SIG-M5 (cell line): ENCODE measurements around the gene WDR35.
A peak's percentile ranks its signal among the peaks of the same experiment; 100 is the strongest.
"Not testable (repeated sequence)": the region's sequence is repeated elsewhere in the genome, so short reads cannot be mapped to it uniquely, and the experiment has no call there.

Experiments
- DNase-seq: peaks from one replicate; lab custom pipeline; 2025; lab: John Stamatoyannopoulos, UW

Gene WDR35

DNA sequence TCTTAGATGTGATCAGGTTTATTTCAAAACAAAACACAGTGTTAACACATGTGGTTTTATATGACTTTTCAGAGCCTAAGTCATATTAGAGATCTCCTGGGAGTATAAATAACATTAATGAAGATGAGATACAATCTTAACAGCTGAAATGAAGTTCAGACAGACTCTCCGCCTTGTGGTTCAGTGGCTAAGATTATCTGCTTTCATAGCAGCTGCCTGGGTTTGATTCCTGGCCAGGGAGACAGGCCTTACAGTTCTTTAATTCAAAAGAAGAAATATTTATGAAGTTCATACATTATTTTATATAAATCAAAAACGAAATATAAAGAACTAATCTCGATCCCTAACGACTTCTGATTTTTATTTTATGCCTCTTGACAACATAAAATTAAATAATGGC lies 52.9 kb downstream of the WDR35 start:
- DNase-seq, result no peak

DNA sequence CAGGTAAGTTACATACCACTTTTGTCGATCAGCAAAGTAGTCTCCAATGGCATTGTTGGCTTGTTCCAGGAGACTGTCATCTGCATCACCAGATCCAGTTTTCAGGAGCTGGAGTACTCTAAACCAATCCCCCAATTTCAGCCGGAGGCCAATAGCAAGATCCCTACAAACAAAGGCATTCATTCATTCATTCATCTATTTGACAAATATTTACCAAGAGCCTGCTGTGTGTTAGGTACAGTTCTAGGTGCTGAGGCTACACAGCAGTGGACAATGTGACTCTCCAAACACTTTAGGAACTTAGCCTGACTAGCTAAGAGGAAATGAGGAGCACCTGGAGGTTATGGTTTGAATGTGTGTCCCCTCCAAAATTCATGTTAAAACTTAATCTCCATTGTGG lies 53.7 kb downstream of the WDR35 start:
- DNase-seq, result no peak

DNA sequence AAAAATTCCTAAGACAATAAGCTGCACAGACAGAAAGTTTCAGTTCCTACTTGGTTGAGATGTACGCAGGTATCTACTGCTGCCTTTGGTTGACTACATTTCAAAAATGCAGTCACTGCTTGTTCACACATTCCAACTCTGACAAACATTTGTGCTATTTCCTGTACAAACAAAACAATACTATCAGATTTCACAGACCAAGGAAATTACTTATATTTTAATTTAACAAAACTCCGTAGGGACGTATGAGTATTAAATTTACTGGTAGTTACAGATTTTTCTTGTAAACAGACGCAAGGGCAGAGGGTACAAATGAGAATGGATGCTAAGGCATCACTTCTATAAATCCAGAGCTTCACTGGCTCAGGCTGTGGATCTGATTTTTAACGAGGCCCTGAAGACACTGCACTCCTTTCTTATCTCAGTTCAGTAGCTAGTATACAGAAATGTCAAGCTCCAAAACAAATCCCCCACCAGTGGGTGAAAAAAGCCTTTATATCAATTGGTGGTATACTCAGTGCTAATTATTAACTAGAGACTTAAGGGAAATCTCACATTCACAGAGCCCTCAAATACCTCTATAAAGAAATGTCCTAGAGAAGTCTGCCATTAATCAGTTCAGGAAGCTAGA lies 56.4 kb downstream of the WDR35 start:
- no peak for DNase-seq

DNA sequence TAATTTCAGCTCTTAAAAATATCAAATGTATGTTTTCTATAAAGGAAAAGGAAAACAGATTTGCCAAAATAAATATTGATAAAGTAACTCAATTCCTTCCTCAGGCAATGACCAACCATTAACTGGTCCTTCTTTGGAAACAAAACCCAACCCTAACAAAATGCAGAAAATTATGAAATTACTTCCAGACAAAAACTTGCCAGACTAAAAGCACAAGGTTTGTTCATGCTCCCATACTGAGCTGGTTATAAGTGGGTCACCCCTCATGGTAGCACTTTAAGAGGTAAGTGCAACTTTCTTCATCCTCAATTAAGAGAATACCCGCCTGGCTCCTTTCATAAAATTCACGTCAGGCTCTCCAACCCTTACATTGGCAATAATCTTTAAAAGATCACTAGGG lies 57.0 kb downstream of the WDR35 start:
- no peak for DNase-seq

DNA sequence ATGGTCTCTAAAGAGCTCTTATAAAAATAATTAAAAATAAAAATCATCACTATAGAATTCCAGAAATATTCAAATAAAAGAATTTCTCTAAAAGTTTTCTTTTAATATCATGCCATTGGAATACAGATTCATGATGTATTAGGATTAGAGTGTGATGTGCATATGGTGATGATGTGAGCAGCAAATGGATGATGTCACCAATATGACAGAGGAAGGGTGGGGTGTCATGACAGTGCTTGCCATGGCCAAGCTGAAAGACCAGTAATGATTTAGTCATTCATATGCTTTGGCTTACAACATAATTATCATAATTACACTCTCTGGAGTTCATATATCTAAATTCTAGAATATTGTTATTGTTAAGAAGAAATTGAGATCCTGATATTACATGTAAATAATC lies 60.7 kb downstream of the WDR35 start:
- DNase-seq, result no peak

DNA sequence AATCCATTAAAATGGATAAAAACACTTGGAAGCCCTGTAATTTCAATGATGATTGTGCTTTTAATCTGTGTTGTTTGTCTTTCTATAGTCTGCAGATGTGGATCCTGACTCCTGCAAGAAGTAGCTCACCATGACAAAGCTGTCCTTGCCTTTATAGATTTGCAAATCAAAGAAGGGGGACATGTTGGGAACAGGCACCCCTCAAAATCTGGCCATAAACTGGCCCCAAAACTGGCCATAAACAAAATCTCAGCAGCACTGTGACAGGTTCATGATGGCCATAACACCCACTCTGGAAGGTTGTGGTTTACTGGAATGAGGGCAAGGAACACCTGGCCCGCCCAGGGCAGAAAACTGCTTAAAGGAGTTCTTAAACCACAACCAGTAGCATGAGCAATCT lies 62.1 kb downstream of the WDR35 start:
- not testable (repeated sequence) for DNase-seq

DNA sequence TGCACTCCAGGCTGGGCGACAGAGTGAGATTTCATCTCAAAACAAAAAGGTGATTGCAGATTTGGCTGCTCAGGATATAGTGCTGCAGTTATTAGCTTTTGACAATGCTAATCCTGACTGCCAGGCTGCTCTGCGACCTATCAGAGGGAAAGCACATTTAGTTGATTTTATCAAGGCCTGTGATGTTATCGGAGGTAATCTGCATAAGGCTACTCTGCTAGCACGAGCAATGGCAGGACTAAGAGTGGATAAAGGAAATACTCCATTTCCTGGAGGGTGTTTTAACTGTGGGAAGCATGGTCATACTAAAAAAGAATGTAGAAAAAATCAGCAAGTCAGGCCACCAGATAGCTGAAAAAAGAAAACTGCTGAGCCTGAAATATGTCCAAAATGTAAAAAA lies 65.4 kb downstream of the WDR35 start:
- not testable (repeated sequence) for DNase-seq

DNA sequence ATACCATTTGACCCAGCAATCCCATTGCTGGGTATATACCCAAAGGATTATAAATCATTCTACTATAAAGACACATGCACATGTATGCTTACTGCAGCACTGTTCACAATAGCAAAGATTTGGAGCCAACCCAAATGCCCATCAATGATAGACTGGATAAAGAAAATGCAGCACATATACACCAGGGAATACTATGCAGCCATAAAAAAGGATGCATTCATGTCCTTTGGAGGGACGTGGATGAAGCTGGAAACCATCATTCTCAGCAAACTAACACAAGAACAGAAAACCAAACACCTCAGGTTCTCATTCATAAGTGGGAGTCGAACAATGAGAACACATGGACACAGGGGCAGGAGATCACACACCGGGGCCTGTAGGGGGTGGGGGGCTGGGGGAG lies 67.7 kb downstream of the WDR35 start:
- DNase-seq, result not testable (repeated sequence)

DNA sequence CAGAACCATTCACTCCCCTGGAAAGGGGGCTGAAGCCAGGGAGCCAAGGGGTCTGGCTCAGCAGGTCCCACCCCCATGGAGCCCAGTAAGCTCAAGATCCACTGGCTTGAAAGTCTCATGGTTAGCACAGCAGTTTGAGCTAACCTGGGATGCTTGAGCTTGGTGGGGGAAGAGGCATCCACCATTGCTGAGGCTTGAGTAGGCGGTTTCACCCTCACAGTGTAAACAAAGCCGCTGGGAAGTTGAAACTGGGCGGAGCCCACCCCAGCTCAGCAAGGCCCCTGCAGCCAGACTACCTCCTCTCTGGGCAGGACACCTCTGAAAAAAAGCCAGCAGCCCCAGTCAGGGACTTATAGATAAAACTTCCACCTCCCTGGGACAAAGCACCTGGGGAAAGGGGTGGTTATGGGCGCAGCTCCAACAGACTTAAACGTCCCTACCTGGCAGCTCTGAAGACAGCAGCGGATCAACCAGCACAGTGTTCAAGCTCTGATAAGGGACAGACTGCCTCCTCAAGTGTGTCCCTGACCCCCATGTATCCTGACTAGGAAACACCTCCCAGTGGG lies 73.4 kb downstream of the WDR35 start:
- no peak for DNase-seq

DNA sequence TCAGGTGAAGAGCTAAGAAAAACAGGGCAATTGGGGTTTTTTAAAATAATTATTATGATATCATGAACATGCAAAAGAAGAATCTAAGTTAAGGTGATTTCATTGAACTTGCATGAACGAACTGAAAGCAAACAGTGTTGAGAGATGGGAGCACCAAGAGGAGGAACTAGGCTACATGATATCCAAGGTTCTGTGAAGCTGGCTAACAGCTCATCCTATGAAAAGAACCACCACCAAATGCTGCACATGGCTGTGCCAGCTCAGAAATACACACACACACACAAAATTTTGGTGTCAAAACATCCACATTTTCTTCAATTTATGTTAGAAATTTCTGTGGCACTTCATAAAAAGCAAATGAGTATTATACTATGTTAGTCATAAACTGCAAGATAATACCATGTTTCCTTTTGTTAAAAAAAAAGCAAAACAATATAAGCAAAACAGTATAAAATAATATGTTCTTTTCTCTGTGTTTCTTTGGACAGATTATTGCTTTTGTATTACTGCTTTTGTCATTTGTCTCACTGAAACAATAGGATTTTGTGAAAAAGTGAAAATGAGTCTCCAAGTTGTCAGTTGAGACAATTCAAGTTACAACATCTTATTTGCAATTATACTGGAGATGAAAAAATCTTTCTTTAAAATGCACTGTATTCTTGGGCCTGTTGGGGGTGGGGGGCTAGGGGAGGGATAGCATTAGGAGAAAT lies 75.5 kb downstream of the WDR35 start:
- no peak for DNase-seq

DNA sequence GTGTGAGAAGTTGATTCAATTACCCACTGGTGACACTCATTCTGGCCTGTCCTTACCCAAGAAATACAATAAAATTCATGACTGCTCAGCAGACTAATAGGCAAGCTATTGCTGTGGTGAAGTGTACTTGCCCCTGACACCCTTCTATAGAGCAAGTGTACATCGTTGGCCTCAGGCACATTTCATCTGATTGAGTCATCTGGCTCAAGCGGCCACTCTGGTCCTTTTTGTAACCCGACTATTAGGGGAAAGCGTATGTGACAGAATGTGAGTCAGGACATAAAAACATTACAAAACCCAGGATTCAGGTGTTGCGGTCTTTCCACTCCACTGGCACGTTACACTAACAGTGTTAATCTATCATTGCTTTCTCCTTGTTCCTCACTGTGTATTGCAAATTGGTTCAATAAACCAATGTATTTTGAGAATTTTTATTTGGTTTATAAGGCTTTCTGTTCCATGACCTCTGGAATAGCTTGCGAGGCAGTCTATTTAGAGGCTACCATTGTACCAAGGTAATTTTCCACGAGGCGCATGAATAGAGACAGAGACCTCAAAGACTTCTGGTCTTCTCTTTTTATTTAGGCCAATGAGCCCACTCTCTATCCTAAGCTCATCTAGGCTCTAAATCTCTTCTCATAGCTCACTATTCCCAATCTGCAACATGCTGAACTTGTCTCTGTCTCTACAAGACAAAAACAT lies 77.9 kb downstream of the WDR35 start:
- DNase-seq, result no peak

DNA sequence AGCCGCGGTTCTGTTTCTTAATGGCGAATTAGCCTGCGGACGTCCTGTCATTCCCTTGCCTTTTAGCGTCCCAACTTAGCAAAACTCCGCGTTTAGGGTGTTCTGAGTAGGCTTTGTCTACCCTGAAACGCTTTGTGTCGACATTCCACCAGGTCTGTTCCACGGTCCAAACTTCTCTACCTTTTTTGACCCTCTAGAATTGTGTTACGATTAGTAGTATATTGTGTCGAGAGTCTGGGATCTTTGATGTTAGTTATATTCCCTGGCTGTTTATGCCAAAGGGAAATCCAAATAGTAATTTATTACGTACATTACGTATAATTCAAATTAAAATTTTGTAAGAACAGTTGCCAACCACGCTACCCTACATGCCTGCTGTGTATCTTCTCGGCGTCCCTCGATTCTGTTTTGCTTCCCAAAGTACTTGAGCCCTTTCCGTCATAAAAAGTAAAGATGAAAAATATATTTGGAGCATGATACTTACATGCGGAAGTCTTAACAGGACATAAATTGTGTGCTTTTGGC lies 87.6 kb downstream of the WDR35 start:
- DNase-seq, result no peak

DNA sequence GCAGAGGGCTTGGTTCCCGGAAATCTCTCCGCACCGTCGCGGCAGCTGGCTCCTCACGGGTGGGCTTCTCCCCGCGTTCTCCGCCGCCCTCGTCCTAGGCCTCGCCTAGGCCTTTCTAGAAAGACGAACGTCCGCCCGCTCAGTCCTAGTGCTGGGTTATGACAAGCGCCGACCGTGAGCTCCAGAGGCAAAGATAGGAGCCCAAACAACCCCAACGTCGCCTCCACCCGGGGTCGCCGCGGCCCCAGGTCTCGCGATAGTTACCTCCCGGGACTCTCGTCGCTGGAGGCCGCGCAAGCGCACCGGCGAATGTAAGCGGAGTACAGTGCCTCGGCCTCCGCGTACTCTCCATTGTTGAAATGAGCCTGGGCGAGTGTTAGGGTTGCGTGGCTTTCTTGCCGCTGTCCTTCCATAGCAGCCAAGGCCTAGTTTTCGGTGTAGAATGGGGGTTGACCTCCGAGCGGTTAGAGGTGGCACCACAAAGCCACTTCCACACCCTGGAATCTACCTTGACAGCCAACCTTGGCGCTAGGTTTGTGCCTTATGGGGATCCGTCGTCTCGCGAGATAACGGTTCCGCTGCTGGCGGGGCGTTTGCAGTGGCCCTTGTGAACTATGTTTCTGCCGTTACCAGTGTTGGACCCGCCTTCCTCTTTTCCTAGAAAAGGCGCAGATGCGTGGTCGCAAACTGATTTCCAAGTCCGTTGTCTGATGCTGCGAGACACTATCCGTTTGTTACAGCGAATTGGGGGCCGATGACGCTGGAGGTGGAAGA lies 88.3 kb downstream of the WDR35 start, which contains the start of gene TTC32:
TSS of gene TTC32 (minus strand) at position 542 of the 774 bp plus-strand sequence. CDS start at position 413, 129 bp downstream.
- peak; percentile 43 for DNase-seq

DNA sequence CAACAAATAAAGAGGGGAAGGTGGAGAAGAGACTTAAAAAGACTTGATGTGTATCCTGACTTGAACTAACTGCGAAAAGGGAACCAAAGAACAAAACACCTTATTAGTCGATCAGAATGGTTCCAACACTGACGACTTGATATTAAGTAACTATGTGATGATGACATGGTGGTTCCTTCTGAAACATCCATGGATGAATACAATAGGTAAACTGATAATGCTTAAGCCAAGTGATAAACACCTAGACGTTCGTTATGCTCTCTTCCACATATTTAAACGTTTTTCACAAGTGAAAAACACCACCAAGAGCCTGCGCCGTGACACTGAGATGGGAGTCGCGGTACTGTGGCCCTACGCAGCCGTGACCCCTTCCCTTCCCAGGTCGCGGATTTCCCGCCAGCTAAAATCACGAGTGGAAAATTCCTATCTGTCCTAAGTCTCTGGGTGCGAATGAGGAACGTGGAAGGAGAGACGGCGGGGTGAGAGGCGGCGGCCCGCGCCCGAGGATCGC lies 88.9 kb downstream of the WDR35 start:
- no peak for DNase-seq

DNA sequence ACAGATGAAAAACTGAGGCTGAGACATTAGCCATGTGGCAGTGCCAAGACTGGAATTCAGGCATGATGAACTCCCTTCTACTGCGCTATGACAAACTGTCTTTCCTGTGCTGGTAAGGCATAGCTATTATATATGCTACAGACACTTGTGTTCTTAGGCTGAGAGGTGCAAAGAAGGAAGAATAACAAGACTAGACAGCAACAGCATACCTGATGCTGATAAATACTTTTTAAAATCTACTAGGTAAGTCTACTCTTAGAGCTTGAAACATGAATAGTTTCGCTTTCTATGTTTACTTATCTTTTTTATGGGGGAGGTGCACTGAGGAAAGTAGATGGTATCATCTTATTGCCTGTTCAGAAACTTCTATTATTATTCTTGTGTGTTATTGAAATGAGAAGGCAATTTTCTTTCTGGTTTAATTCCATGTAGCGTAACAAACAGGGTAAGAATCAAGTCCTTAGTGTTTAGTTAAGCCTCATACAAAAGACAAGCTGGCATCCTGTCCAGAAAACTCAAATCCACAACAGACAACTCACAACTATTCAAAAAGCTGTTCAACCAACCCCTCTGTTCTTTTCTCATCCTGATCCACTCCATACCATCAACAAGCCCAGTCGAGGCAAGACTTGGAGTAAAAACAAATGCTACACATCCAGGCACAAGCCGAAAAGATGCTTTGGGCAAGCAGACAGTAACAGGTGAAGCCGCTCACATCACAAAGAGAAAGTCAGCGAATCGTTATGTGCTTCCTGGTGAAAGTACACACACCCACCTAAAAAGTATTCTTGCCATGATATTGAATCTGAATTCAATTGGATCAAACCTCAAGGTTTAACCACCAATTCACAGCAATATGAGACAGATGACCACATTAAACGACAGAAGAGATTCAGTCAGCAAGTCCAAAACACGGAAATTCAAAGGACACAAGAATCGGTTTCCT lies 89.6 kb downstream of the WDR35 start:
- DNase-seq, result no peak

DNA sequence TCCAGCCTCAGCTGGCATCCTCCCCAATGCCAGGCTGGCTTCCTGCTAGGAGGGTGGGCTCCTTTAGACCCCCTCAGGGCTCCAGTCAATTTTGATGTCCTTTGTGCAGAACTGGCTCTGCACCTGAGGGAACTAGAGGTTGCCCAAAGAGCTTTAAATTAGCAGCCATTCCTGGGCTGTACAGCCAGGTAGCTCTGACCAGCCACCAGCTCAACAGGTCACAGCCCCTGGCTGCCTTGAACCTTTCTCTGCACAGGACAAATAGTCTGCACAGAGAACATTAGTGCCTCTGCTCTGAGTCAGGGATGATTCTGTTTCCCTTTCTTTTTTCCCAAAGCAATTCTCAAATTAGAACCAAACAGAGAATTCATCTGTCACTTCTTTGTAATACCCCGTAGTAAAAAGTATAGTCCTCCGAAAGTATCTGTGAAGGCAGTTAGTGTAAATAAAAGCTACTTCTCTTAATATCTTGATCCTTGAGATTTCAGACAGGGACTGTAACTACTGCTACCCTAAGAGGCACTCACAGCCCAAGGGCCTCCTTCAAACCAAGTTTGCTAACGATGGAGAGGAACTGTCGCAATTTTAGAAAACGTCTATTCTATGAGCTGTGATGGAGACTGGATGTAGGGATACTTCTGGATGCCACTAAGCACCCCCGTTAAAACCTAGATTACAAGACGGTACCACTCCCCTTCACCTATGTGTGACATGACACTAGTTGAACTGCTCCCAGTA lies 91.1 kb downstream of the WDR35 start:
- no peak for DNase-seq

DNA sequence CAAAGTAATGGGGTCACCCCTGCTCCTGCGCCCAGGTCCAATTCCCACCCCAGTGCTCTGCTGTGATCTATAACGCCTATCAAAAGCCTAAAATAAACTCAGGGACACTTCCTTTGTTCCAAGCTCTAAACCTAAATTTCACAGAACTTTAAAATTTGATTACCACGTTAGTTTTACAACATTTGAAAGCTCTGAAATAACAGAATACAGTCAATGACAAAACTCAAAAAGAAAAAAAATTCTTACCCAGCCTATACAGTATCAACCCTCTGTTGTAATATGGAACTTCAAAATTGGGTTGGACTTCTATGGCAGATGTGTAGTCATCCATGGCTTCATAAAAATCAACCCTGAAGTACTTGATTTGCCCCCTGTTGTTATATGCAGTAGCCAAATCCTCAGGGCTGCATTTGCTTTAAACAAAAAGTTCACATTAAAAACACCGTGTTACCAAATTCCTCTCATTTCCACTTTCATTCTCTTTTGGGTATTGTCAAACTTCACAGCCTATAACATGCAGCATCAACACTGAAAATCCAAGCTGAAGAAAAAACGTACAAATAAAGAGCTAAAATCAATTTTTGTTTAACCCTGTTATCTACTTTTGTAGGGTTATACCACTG lies 92.2 kb downstream of the WDR35 start:
- DNase-seq, result no peak

DNA sequence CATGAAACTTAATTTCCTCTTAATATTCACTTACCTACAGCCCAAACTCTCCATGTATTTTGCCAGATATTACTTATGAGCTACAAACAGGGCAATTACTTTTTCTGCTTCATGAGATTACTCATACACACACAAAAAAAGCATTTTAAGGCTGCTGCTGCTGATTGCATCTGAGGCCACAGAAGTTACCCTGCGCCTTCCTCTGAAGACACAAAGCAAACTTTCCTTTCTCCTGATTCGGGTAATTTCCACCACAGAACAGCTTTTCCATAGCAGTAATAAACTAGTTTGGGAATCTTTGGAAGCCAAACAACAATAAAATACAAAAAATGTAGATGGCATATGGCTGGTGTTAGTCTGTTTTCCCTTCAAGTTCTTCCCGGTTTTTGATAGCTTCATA lies 94.4 kb downstream of the WDR35 start:
- no peak for DNase-seq

DNA sequence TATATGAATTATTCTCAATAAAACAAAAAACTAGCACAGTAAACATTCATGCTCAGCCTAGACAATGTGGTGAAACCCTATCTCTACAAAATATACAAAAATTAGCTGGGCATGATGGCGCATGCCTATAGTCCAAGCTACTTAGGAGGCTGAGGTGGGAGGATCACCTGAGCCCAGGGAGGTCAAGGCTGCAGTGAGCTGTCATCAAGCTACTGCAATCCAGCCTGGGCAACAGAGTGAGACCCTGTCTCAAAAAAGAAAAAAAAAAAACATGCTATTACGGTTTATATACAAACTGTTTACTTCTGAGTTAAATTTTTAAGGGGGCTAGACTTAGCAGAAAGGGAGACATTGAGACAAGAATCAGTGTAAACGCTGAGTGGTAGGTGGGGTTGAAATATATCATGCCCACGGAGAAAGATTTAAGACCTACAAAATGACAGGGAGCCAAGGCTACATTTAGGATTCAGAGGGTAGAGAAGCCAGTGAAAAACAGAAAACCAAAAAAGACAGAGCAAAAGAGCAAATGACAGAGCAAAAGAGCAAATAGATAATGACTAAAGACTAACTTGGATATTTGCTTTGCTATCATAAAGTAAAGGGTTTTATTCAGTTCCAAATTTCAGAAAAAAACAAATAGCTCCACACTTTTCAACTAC lies 95.6 kb downstream of the WDR35 start:
- DNase-seq, result no peak
